Suppressor macrophage treated with lipopolysaccharide for 1 hour (primary cell): Measurements from ENCODE around the gene MAPKAP1.

Experiments
- DNase-seq, 3 donors: peaks; one replicate each; pipeline ENCODE4 v3.0.0-alpha.2; 2020 to 2022

Gene MAPKAP1

GRCh38 chr9:125507226-125507625, 199.8 kb downstream of the MAPKAP1 start:
- no peak for DNase-seq

GRCh38 chr9:125505988-125506438, 201.0 kb downstream of the MAPKAP1 start:
- no peak for DNase-seq

GRCh38 chr9:125504616-125505015, 202.4 kb downstream of the MAPKAP1 start:
- DNase-seq: no peak

GRCh38 chr9:125497906-125498305, 209.1 kb downstream of the MAPKAP1 start:
- no peak for DNase-seq

- DNase-seq: no peak
Observed at GRCh38 chr9:125497478-125497877, 209.5 kb downstream of the MAPKAP1 start.

- DNase-seq: no peak
Observed at GRCh38 chr9:125496313-125496834, 210.6 kb downstream of the MAPKAP1 start.

- no peak for DNase-seq
Observed at GRCh38 chr9:125495172-125496119, 211.6 kb downstream of the MAPKAP1 start.

- DNase-seq: no peak
Observed at GRCh38 chr9:125494653-125494915, 212.4 kb downstream of the MAPKAP1 start.

GRCh38 chr9:125493881-125494652, 212.9 kb downstream of the MAPKAP1 start:
- DNase-seq: no peak

- DNase-seq: no peak
Observed at GRCh38 chr9:125493384-125493783, 213.6 kb downstream of the MAPKAP1 start.

- no peak for DNase-seq
Observed at GRCh38 chr9:125492719-125493118, 214.3 kb downstream of the MAPKAP1 start.

GRCh38 chr9:125487842-125488241, 219.2 kb downstream of the MAPKAP1 start:
- DNase-seq: no peak

GRCh38 chr9:125486576-125486975, 220.4 kb downstream of the MAPKAP1 start:
- no peak for DNase-seq

GRCh38 chr9:125486152-125486508, 220.9 kb downstream of the MAPKAP1 start:
- no peak for DNase-seq

GRCh38 chr9:125485471-125486151, 221.4 kb downstream of the MAPKAP1 start:
- DNase-seq: no peak

- DNase-seq: no peak
Observed at GRCh38 chr9:125484350-125485282, 222.4 kb downstream of the MAPKAP1 start.

- no peak for DNase-seq
Observed at GRCh38 chr9:125483697-125484096, 223.3 kb downstream of the MAPKAP1 start.

GRCh38 chr9:125479846-125480615, 227.0 kb downstream of the MAPKAP1 start:
- no peak for DNase-seq

GRCh38 chr9:125477089-125477544, 229.9 kb downstream of the MAPKAP1 start:
- no peak for DNase-seq

GRCh38 chr9:125476645-125477044, 230.4 kb downstream of the MAPKAP1 start:
- DNase-seq: no peak

GRCh38 chr9:125475385-125475784, 231.6 kb downstream of the MAPKAP1 start:
- DNase-seq: no peak
